Iris pigment epithelial cell (primary cell): ENCODE data around the gene SLX4.
"Not testable (repeated sequence)": the region's sequence is repeated elsewhere in the genome, so short reads cannot be mapped to it uniquely, and the experiment has no call there.

Source experiments
- DNase-seq: peaks from one replicate; pipeline ENCODE4 v3.0.0-alpha.2; 2011; ENCODE audit warnings: low read depth

Gene SLX4

GRCh38 chr16:3611146-3611975, at the start of gene SLX4:
TSS of gene SLX4 (minus strand) at chr16:3611606. CDS start at chr16:3608964, 2,642 bp downstream.
- DNase-seq, result peak; percentile 81

- peak; percentile 73 for DNase-seq
Measured at GRCh38 chr16:3659251-3659650, 47.8 kb upstream of the SLX4 start.

- DNase-seq, result peak; percentile 20
Measured at GRCh38 chr16:3656491-3657468, 45.4 kb upstream of the SLX4 start.

GRCh38 chr16:3656160-3656490, 44.7 kb upstream of the SLX4 start:
- not testable (repeated sequence) for DNase-seq

- no peak for DNase-seq
Measured at GRCh38 chr16:3655396-3656159, 44.2 kb upstream of the SLX4 start.

- no peak for DNase-seq
Measured at GRCh38 chr16:3655030-3655395, 43.6 kb upstream of the SLX4 start.

GRCh38 chr16:3654249-3654991, 43.0 kb upstream of the SLX4 start, which contains the start of gene DNASE1:
TSS of gene DNASE1 (plus strand) at chr16:3654691. CDS start at chr16:3655374, 683 bp downstream.
- DNase-seq, result peak; percentile 66

- DNase-seq, result no peak
Measured at GRCh38 chr16:3652373-3653195, 41.2 kb upstream of the SLX4 start.

GRCh38 chr16:3651461-3652372, 40.3 kb upstream of the SLX4 start:
- no peak for DNase-seq

- no peak for DNase-seq
Measured at GRCh38 chr16:3650631-3651265, 39.3 kb upstream of the SLX4 start.

- DNase-seq, result peak; percentile 43
Measured at GRCh38 chr16:3646348-3646920, 35.0 kb upstream of the SLX4 start.

GRCh38 chr16:3645504-3646347, 34.3 kb upstream of the SLX4 start:
- peak; percentile 74 for DNase-seq

GRCh38 chr16:3645108-3645503, 33.7 kb upstream of the SLX4 start:
- DNase-seq, result no peak

GRCh38 chr16:3643095-3643730, 31.8 kb upstream of the SLX4 start:
- no peak for DNase-seq

GRCh38 chr16:3642397-3643094, 31.1 kb upstream of the SLX4 start:
- peak; percentile 71 for DNase-seq

GRCh38 chr16:3641801-3642396, 30.5 kb upstream of the SLX4 start:
- no peak for DNase-seq
